Glomerular endothelial cell (primary cell): Measurements from ENCODE around the gene BMPR1B. TPM values are rescaled to one million over a fixed set of nuclear protein-coding genes. Genes with fewer than 3 reads are reported as not detected.

Experiments used
- DNase-seq: peaks from one replicate; pipeline ENCODE4 v3.0.0-alpha.2; 2011; ENCODE audit warnings: low read depth, low spot score; ENCODE audit errors: extremely low read depth
- total RNA-seq: library from RNA; depleted of rRNA; stranded (reverse); fragments of >200 nt; gene quantifications from 2 replicates; pipeline ENCODE4 v1.2.3, GENCODE V29; 2015

The BMPR1B gene
- total RNA-seq, result 0.24 and 0.88 TPM in 2 replicates

- no peak for DNase-seq
Measured at GRCh38 chr4:94757192-94758140, at the start of gene BMPR1B. Gene BMPR1B (plus strand): TSS chr4:94757955. CDS start chr4:95104425, 346,470 bp downstream.

- no peak for DNase-seq
Measured at GRCh38 chr4:94711635-94712034, 46.1 kb upstream of the BMPR1B start.

GRCh38 chr4:94714365-94715160 is 43.2 kb upstream of the BMPR1B start:
- no peak for DNase-seq

- DNase-seq, result no peak
Measured at GRCh38 chr4:94715726-94716125, 42.0 kb upstream of the BMPR1B start.

- no peak for DNase-seq
Measured at GRCh38 chr4:94721310-94721709, 36.4 kb upstream of the BMPR1B start.

GRCh38 chr4:94722270-94722669 is 35.5 kb upstream of the BMPR1B start:
- no peak for DNase-seq

GRCh38 chr4:94722748-94723147 is 35.0 kb upstream of the BMPR1B start:
- DNase-seq, result no peak

GRCh38 chr4:94724016-94724790 is 33.6 kb upstream of the BMPR1B start:
- DNase-seq, result no peak

GRCh38 chr4:94726524-94727123 is 31.1 kb upstream of the BMPR1B start:
- no peak for DNase-seq

- no peak for DNase-seq
Measured at GRCh38 chr4:94728056-94728766, 29.5 kb upstream of the BMPR1B start.

- DNase-seq, result no peak
Measured at GRCh38 chr4:94732358-94732698, 25.4 kb upstream of the BMPR1B start.

- no peak for DNase-seq
Measured at GRCh38 chr4:94739741-94740140, 18.0 kb upstream of the BMPR1B start.

- no peak for DNase-seq
Measured at GRCh38 chr4:94741304-94741703, 16.5 kb upstream of the BMPR1B start.

GRCh38 chr4:94743838-94744237 is 13.9 kb upstream of the BMPR1B start:
- DNase-seq, result no peak

GRCh38 chr4:94744850-94745249 is 12.9 kb upstream of the BMPR1B start:
- DNase-seq, result no peak

GRCh38 chr4:94746746-94747145 is 11.0 kb upstream of the BMPR1B start:
- no peak for DNase-seq

GRCh38 chr4:94758141-94758699 is 465 bp downstream of the BMPR1B start:
- no peak for DNase-seq

GRCh38 chr4:94758700-94759399 is 1.1 kb downstream of the BMPR1B start:
- DNase-seq, result no peak

- no peak for DNase-seq
Measured at GRCh38 chr4:94759767-94760211, 2.0 kb downstream of the BMPR1B start.
